Measurements from ENCODE around the gene DTX1. TPM values are rescaled to one million over a fixed set of nuclear protein-coding genes. Genes with fewer than 3 reads are reported as not detected.

The DTX1 gene
- total RNA-seq, 1 donor from 2014 or later, result 1.8 TPM

GRCh38 chr12:113039911-113040445, 16.6 kb upstream of the DTX1 start:
- Mint-ChIP-seq H3K36me3 (ENCODE audit: insufficient read depth) (no peaks in the 10 kb centered on the region), H3K9me3 (ENCODE audit: low read depth) (no peaks in the 10 kb centered on the region), H3K4me1 (ENCODE audit: low read depth) (no peaks in the 10 kb centered on the region), H3K27ac (no peak overlapping the region), H3K27me3 (peaks cover 36% of the 10 kb centered on the region), H3K4me3 (ENCODE audit: low read depth) (no peak overlapping the region)
- no peak for TF ChIP-seq CTCF (IDR thresholded peaks at IDR 0.05; ENCODE audit: unreplicated experiment)
- DNase-seq (ENCODE audit: low spot score, unreplicated experiment), result no peak

- Mint-ChIP-seq H3K9me3 (ENCODE audit: low read depth) (no peaks in the 10 kb centered on the region), H3K36me3 (ENCODE audit: insufficient read depth) (no peaks in the 10 kb centered on the region), H3K27me3 (peaks cover 44% of the 10 kb centered on the region), H3K27ac (no peak overlapping the region), H3K4me3 (ENCODE audit: low read depth) (no peak overlapping the region), H3K4me1 (ENCODE audit: low read depth) (no peaks in the 10 kb centered on the region)
- DNase-seq (ENCODE audit: low spot score, unreplicated experiment), result no peak
- no peak for TF ChIP-seq CTCF (IDR thresholded peaks at IDR 0.05; ENCODE audit: unreplicated experiment)
Observed at GRCh38 chr12:113040722-113041171, 15.8 kb upstream of the DTX1 start.

GRCh38 chr12:113041560-113041959, 15.0 kb upstream of the DTX1 start:
- Mint-ChIP-seq H3K4me1 (ENCODE audit: low read depth) (no peaks in the 10 kb centered on the region), H3K27ac (no peak overlapping the region), H3K36me3 (ENCODE audit: insufficient read depth) (no peaks in the 10 kb centered on the region), H3K27me3 (peaks cover 48% of the 10 kb centered on the region), H3K9me3 (ENCODE audit: low read depth) (no peaks in the 10 kb centered on the region), H3K4me3 (ENCODE audit: low read depth) (no peak overlapping the region)
- TF ChIP-seq CTCF (IDR thresholded peaks at IDR 0.05; ENCODE audit: unreplicated experiment), result no peak
- DNase-seq (ENCODE audit: low spot score, unreplicated experiment), result no peak

GRCh38 chr12:113043240-113043639, 13.3 kb upstream of the DTX1 start:
- TF ChIP-seq CTCF (IDR thresholded peaks at IDR 0.05; ENCODE audit: unreplicated experiment), result no peak
- Mint-ChIP-seq H3K9me3 (ENCODE audit: low read depth) (no peaks in the 10 kb centered on the region), H3K36me3 (ENCODE audit: insufficient read depth) (no peaks in the 10 kb centered on the region), H3K27me3 (peaks cover 56% of the 10 kb centered on the region), H3K4me3 (ENCODE audit: low read depth) (no peak overlapping the region), H3K4me1 (ENCODE audit: low read depth) (no peaks in the 10 kb centered on the region), H3K27ac (no peak overlapping the region)
- DNase-seq (ENCODE audit: low spot score, unreplicated experiment), result no peak

GRCh38 chr12:113044516-113044915, 12.0 kb upstream of the DTX1 start:
- Mint-ChIP-seq H3K36me3 (ENCODE audit: insufficient read depth) (no peaks in the 10 kb centered on the region), H3K27ac (no peak overlapping the region), H3K27me3 (peaks cover 58% of the 10 kb centered on the region), H3K4me3 (ENCODE audit: low read depth) (no peak overlapping the region), H3K4me1 (ENCODE audit: low read depth) (no peaks in the 10 kb centered on the region), H3K9me3 (ENCODE audit: low read depth) (no peaks in the 10 kb centered on the region)
- TF ChIP-seq CTCF (IDR thresholded peaks at IDR 0.05; ENCODE audit: unreplicated experiment), result no peak
- no peak for DNase-seq (ENCODE audit: low spot score, unreplicated experiment)

Measured in progenitor cell of endocrine pancreas (in vitro differentiated cells).